NCI-H1417 treated with DMSO at 0.1 percent for 48 hours (cell line): ENCODE results near the gene UPF2.
"Not testable (repeated sequence)": the region's sequence is repeated elsewhere in the genome, so short reads cannot be mapped to it uniquely, and the experiment has no call there.

Experiments
- DNase-seq: peaks from one replicate; lab custom pipeline; 2025; lab: John Stamatoyannopoulos, UW

The UPF2 gene, protein sequence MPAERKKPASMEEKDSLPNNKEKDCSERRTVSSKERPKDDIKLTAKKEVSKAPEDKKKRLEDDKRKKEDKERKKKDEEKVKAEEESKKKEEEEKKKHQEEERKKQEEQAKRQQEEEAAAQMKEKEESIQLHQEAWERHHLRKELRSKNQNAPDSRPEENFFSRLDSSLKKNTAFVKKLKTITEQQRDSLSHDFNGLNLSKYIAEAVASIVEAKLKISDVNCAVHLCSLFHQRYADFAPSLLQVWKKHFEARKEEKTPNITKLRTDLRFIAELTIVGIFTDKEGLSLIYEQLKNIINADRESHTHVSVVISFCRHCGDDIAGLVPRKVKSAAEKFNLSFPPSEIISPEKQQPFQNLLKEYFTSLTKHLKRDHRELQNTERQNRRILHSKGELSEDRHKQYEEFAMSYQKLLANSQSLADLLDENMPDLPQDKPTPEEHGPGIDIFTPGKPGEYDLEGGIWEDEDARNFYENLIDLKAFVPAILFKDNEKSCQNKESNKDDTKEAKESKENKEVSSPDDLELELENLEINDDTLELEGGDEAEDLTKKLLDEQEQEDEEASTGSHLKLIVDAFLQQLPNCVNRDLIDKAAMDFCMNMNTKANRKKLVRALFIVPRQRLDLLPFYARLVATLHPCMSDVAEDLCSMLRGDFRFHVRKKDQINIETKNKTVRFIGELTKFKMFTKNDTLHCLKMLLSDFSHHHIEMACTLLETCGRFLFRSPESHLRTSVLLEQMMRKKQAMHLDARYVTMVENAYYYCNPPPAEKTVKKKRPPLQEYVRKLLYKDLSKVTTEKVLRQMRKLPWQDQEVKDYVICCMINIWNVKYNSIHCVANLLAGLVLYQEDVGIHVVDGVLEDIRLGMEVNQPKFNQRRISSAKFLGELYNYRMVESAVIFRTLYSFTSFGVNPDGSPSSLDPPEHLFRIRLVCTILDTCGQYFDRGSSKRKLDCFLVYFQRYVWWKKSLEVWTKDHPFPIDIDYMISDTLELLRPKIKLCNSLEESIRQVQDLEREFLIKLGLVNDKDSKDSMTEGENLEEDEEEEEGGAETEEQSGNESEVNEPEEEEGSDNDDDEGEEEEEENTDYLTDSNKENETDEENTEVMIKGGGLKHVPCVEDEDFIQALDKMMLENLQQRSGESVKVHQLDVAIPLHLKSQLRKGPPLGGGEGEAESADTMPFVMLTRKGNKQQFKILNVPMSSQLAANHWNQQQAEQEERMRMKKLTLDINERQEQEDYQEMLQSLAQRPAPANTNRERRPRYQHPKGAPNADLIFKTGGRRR

DNA sequence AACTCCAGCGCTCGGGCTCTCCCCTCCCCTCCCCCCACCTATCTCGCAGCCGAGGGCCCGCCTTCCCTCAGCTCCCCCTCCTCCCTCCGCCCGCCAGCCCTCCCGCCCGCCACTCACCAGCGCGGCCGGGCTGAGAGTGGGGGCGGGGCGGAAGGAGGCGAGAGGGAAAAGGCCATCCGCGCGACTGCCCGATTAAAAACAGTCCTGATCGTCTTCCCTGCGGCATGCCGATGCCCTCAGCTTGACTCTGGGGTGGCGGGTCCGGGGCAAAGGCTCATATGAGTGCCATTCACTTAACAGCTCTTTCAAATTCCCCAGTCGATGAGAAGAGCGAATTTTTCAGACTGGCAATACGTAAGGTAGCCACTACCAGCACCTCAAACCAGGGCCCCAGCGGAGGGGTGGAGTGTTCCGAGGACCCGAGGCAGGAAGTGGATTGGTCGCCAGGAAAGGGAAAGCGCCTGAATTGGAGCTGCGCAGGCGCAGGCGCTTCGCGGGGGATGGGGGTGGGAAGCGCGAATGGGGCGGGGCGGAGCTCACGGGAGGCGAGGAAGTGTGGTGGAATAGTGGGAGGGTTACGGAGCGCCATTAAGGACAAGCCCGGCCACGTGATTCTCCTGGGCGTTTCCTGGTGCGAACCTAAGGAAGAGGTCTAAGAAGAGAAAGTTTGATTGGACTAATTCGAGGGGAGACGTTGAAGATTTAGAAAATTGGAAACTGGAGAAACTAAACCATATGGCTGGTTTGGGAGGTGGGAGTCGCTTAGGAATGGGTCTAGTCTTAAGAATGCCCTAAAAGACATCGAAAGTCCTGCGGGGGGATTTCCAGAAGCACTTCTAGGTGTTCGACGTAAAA lies at the start of gene UPF2:
Gene UPF2, minus strand, starts transcription at position 13 of the 855 bp plus-strand sequence. CDS start 7,386 bp downstream, outside the sequence.
- DNase-seq: peak; percentile 84

DNA sequence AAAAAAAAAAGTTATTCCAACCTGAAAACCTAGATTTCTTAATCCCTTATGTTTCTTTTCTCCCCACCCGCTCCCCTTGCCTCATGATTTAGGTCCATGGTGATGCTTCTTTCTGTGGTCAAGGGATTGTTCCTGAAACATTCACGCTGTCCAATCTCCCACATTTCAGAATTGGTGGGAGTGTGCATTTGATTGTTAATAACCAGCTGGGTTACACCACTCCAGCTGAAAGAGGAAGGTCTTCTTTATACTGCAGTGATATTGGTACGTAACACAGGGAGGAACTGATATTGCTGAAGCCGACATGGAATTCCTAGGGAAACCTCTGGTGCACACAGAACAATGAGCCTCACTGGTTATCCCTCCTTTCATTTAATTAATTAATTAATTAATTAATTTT lies 48.8 kb upstream of the UPF2 start:
- no peak for DNase-seq

DNA sequence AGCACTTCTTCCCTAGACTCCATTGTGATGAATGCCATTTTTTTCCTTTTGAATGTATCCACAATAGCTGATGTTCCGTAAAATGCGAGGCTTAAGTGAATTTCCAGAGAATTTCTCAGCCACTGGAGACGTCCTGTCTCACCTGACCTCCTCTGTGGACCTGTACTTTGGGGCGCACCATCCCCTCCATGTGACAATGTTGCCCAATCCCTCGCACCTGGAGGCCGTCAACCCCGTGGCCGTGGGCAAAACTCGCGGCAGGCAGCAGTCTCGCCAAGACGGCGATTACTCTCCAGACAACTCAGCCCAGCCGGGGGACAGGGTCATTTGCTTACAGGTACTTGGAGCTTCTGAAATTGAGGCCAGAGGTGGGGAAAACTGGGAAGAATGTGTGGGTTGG lies 46.3 kb upstream of the UPF2 start:
- DNase-seq: no peak

DNA sequence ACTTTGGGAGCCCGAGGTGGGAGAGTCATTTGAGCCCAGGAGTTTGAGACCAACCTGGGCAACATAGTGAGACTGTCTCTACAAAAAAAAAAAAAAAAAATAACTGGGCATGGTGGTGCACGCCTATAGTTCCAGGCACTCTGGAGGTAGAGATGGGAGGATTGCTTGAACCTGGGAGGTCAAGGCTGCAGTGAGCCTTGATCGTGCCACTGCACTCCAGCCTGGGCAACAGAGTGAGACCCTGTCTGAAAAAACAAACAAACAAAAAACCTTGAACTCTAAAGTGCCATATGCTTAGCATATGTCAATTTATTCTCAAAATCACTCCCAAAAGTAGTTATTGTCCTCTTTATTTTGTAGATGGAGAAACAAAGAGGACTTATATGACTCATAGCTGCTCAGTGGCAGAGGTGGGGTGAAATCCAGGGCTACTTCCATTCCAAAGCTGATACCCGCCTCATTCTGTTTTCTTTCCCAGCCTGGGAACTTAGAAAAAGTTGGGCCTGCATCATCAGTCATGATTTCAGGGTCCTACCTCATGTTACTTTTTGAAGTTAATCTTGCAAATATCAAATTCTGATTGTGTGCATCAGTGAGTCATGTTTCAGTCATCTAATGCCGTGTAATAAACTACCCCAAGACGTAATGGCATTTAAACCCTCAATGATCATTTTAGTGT lies 39.4 kb upstream of the UPF2 start:
- no peak for DNase-seq

DNA sequence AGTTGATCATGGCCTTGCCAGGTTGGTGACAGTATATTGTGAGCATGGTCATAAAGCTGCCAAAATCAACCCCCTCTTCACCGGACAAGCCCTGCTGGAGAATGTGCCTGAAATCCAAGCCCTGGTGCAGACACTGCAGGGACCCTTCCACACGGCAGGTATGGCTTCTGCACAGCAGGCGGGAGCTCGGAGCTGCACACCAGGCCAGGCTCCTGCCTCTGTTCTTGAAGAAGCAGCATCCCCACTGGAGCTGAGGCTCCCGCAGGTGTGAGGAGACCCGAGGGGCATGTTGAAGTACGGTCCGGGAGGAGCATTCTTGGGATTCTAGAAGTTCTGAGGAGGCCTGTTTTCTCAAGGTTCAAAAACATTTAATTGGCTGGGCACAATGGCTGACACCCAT lies 38.9 kb upstream of the UPF2 start:
- no peak for DNase-seq

DNA sequence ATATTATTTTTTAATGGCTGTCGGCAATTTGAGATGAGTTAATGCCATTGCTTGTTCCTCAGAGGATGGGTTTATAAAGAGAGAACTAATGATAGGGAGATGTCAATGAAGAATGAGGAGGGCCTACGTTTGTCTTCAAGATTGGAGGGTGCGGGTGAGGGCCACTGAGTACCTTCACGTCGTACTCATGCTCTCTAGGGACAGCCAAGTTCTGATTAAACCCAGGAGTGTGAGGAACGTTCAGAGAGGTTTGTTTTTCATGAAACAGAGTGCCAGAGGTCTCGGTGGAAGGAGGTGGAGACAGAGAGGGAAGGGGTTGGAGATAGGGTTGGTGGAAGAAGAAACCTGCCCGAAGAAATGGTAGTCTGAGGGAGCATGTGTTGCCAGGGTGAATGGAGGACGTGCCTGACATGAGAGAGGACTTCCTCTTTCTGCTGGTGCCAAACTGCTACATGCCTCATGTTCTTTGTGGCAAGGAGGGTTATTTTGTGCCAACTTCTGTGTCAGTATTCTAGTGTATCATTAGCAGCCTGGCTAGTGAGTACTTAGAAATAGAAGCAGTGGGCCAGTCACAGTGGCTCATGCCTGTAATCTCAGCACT lies 35.1 kb upstream of the UPF2 start:
- DNase-seq: no peak

DNA sequence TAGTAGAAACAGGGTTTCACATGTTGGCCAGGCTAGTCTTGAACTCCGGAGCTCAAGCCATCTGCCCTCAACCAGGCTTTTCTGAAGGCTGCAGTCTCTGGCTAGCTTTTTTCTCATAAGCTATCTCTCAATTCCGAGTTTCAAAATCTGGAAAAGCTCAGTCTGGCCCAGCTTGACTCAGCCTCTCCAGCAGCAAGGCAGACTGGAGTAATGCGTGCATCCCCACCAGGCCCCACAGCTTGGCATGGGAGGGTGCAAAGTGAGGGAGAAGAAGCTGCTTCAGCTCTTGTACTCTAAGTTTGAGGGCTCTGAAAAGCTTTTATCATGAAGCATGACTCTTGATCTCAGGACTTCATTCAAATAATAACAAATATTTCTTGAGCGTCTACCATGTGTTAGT lies 30.9 kb upstream of the UPF2 start:
- DNase-seq: no peak

DNA sequence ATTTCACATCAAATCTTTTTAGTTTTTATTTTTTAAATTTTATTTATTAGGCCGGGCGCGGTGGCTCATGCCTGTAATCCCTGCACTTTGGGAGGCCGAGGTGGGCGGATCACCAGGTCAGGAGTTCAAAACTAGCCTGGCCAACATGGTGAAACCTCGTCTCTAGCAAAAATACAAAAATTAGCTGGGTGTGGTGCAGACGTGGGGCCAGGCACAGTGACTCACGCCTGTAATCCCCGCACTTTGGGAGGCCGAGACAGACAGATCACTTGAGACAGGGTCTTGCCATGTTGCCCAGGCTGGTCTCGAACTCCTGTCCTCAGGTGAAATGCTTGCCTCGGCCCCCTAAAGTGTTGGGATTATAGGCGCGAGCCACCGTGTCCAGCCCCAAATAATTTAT lies 28.8 kb upstream of the UPF2 start:
- not testable (repeated sequence) for DNase-seq

DNA sequence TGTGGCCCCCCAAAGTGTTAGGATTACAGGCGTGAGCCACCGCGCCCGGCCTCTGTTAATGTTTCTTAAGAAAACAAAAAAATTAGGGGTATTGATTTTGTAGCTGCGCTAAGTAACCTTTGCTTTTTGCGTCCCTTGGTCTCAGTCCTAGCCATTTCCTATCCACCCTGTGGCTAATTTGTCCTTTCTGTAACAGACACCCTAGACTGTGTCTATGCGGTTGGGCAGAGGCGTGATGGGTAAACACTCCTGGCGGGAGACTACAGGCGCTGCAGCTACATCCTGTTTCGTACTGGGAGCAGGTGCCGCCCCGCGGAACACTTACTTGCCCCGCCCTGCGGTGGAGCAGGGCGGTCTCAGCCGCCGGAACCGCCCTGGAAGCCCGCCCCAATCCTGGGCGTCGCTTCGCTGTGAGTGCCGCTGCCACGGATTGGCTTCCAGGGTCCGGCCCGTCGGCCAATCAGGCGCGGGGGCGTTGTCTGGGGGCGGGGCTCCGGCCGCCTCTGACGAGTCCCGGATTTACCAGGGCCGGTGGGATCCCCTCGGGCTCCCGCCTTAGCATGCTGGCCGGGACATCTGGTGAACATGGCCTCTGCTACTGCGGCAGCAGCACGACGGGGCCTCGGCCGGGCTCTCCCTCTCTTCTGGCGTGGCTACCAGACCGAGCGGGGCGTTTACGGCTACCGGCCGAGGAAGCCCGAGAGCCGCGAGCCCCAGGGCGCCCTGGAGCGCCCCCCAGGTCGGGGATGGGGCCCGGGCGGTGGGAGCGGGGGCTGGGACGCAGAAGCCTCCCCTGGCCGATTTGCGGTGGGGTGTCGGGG lies 26.1 kb upstream of the UPF2 start, which contains the start of gene DHTKD1:
Gene DHTKD1, plus strand, starts transcription at position 506 of the 821 bp plus-strand sequence. Its CDS starts 80 bp downstream, at position 586.
- peak; percentile 76 for DNase-seq

DNA sequence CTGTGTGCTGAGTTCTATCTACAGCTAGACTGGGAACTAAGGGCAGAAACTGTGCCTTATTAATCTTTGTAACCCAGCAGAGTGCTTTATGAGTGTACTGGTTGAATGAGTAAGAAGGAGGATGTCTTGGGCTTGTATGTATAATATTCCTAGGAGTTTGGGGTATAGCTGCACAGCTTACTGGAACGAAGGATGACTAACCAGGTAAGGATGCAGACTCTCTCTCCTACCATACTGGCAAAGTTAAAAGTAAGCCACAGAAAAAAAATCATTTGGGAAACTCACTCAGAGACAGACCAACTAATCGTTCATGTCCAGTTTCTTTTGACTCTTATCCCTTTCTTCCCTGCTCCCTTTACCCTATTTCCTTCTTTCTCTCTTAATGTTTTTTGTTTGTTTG lies 24.7 kb upstream of the UPF2 start:
- no peak for DNase-seq

DNA sequence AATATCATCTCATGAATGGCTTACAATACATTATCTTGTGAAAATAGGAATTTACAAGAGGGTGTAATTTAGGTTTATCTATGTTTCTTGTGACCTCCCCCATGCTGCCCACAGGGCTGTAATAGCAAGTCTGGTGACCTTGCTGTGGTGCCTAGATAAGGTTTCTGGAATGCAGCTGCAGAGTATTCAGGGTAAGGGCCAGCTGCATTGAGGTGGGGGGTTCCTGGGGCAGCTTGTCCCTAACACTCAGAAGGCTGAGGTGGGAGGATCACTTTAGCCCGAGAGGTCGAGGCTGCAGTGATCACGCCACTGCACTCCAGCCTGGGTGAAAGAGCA lies 20.8 kb upstream of the UPF2 start:
- no peak for DNase-seq

DNA sequence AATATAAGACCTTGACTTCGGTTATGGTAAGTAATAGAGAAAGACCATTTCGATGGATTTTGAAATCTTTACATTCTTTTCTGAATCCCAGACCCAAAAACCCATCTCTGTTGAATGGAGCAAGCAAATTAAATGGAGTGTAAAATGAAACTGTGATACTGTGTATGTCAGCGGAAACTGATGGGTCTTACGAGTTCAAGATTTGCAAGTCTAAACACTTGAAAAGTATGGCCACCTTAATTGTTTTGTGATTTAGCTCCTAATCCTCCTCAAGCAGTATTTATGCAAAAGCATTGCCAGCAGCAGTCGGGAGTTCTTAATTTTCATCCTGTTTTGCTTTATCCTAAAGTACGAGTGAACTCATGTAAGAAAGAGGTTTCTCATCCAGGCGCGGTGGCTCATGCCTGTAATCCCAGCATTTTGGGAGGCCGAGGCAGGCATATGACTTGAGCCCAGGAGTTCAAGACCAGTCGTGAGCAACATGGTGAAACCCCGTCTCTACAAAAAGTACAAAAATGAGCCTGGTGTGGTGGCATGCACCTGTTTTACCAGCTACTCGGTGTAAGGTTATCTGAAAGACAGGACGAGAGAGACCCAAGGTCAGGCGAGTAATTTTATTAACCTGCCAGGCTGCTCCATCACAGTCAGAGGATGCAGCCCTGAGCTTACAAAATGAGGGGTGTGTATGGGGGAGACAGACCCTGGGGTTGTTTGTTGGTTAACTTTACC lies 20.3 kb upstream of the UPF2 start:
- DNase-seq: no peak

DNA sequence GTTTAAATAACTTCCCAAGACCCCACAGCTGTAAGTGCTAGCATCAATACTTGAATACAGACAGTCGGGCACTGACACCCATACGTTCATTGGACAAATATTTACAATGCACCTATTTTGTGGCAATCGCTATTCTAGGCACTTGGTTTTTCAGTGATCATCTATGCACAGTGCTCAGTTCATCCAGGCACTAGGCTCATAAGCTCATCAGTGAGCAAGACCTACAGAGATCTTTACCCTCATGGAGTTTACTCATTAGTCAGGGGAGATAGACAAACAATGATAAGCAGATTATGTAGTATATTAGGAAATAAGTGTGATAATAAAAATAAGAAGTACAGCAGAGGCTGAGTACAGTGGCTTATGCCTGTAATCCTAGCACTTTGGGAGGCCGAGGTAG lies 18.5 kb upstream of the UPF2 start:
- no peak for DNase-seq

DNA sequence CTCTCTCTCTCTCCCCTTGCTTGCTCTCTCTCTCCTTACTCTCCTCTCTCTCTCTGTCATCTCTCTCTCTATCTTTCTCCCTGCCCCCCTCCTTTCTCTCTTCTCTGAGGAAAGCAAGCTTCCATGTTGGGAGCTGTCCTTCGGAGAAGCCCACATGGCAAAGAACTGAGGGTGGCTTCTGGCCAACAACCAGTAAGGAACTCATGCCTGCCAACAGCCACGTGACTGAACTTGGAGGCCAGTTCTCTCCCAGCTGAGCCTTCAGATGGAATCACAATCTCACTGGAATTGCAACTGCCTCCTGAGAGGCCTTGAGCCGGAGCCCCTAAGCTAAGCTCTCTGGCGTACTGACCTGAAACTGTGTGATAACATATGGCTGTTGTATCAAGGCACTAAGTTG lies 14.1 kb upstream of the UPF2 start:
- no peak for DNase-seq

DNA sequence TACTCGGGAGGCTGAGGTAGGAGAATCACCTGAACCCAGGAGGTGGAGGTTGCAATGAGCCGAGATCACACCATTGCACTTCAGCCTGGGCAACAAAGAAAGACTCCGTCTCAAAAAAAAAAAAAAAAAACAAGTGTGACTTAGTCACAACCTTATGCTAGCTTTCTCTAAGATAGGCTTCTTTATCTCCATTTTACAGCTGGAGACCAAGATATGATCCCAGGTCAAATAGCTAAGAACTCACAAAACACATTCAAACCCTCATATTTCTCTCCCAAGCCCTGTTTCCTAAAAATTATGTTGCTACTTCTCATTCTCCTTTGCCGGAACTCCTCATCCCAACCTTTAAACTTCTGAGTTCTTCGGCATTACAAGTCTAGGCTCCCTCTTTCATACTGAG lies 13.1 kb upstream of the UPF2 start:
- no peak for DNase-seq

DNA sequence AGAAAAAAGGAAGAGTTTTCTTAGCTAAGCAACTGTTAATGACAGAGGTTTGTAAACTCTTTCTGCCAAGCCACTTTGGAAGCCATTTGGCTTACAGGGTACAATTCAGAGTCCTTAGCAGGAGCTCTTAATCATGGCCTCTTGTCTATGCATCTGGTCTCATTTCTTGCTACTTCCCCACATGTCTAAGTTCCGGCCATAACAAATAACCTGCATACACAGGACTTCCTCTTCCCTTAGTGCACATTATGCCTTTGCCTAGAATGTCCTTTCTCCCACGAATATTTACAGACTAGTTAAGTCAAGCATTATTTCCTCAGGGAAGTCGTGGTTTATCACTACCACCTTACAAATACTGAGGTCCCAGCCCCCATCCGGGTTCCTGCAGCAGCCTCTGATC lies 8.6 kb upstream of the UPF2 start:
- DNase-seq: no peak

DNA sequence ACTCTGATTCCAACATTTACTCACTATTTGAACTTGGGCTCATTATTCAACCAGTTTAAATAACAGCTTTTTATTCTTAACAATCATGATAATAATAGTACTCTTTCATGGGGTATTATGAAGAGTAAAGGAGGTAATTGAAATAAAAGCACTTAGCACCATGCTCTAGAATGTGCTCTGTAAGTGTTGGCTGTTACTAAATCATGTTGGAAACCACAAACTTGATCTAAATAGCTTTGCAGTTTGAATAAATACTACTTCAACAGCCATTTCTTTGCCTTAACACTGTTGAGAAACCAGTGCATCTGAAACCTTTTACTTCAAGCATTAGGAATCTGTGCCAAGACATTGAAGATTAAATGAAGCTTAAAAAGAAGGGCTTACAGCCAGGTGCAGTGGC lies 7.9 kb upstream of the UPF2 start:
- no peak for DNase-seq

DNA sequence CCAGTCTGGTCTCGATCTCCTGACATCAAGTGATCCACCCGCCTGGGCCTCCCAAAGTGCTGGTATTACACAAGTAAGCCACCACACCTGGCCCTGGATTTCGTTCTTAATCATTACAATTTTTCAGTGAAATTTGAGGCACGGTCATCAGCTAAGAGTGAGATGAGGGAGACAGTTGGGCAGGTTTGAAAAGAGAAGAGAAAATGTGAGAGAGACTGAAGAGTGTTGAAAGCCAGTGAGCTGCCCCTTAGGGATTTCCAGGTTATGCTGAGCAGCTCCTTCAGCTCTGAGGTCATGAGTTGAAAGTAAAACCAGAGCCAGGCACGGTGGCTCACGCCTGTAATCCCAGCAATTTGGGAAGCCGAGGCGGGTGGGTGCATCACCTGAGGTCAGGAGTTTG lies 5.9 kb upstream of the UPF2 start:
- DNase-seq: no peak

DNA sequence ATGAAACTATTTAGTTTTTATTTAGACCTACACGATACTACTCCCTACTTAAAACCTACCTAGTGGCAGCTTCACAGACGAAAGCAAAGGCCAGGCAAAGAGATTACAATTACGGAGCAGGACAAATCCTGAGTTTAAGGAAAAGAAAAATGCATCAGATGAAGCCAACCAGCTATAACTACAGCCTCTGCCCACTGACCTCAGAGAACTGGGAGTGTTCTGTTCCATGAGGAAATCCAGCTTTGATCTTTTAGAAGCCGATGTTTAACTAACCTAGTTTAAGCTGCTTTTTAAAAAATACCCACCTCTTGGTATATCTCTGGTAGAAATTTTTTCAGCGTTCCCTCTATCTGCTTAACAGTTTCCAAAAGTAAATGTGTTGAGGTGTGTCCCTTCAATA lies 3.0 kb upstream of the UPF2 start:
- no peak for DNase-seq
